Activated CD4-positive, CD25-positive, alpha-beta regulatory T cell treated with anti-CD3 and anti-CD28 coated beads, Interleukin-2, amount 50 U/mL, for 16 hours (primary cell): ENCODE data around the gene SYTL1.
"Not testable (repeated sequence)": the region's sequence is repeated elsewhere in the genome, so short reads cannot be mapped to it uniquely, and the experiment has no call there.

Source experiments
- DNase-seq: peaks from one replicate; pipeline ENCODE4 v3.0.0-alpha.2; 2020; ENCODE audit warnings: low read depth, low spot score

The SYTL1 gene

GRCh38 chr1:27383039-27383605, 41.3 kb downstream of the SYTL1 start, which contains the start of gene CD164L2:
CD164L2 (minus strand) TSS chr1:27383333; CDS start chr1:27383239, 94 bp downstream.
- DNase-seq = no peak

- no peak for DNase-seq
Observed at GRCh38 chr1:27383661-27384060, 41.8 kb downstream of the SYTL1 start.

- not testable (repeated sequence) for DNase-seq
Observed at GRCh38 chr1:27384797-27385196, 43.0 kb downstream of the SYTL1 start.

- DNase-seq = peak; percentile 58
Observed at GRCh38 chr1:27388337-27389005, 46.6 kb downstream of the SYTL1 start.

- no peak for DNase-seq
Observed at GRCh38 chr1:27391511-27392095, 49.8 kb downstream of the SYTL1 start.

- DNase-seq = peak; percentile 85
Observed at GRCh38 chr1:27392096-27392777, 50.4 kb downstream of the SYTL1 start, which contains the start of gene GPR3. GPR3 (plus strand) TSS chr1:27392622; CDS start chr1:27393799, 1,177 bp downstream.

GRCh38 chr1:27392778-27393635, 51.2 kb downstream of the SYTL1 start:
- no peak for DNase-seq

- no peak for DNase-seq
Observed at GRCh38 chr1:27393641-27394281, 51.9 kb downstream of the SYTL1 start.

- DNase-seq = no peak
Observed at GRCh38 chr1:27394282-27394658, 52.4 kb downstream of the SYTL1 start.

GRCh38 chr1:27394925-27395324, 53.1 kb downstream of the SYTL1 start:
- DNase-seq = no peak

- DNase-seq = peak; percentile 60
Observed at GRCh38 chr1:27395441-27396195, 53.8 kb downstream of the SYTL1 start.

GRCh38 chr1:27397110-27397509, 55.3 kb downstream of the SYTL1 start:
- no peak for DNase-seq

- no peak for DNase-seq
Observed at GRCh38 chr1:27397749-27398148, 55.9 kb downstream of the SYTL1 start.

- DNase-seq = no peak
Observed at GRCh38 chr1:27398405-27399149, 56.8 kb downstream of the SYTL1 start.

GRCh38 chr1:27399251-27400025, 57.6 kb downstream of the SYTL1 start:
- DNase-seq = no peak

GRCh38 chr1:27400082-27400962, 58.5 kb downstream of the SYTL1 start:
- no peak for DNase-seq

GRCh38 chr1:27400963-27401341, 59.1 kb downstream of the SYTL1 start:
- no peak for DNase-seq

- no peak for DNase-seq
Observed at GRCh38 chr1:27402349-27402754, 60.5 kb downstream of the SYTL1 start.
